Measurements from ENCODE around the gene FRA10AC1. TPM values are rescaled to one million over a fixed set of nuclear protein-coding genes. Genes with fewer than 3 reads are reported as not detected.

The FRA10AC1 gene
- total RNA-seq, 1 donor from 2014 or later: 3.7 TPM

GRCh38 chr10:93620925-93621324 is 81.5 kb downstream of the FRA10AC1 start:
- no peak overlapping the region for H3K4me3 ChIP-seq (ENCODE audit: low read depth, low read length)
- DNase-seq (ENCODE audit: low read depth): no peak
- no peak for TF ChIP-seq CTCF (conservative IDR thresholded peaks at IDR 0.05; ENCODE audit: low read depth, low read length)

Other genes starting within 250 kb of the FRA10AC1 start
- 185 and 208 TPM in 2 replicates for gene MYOF, start 220.3 kb downstream of the FRA10AC1 start, total RNA-seq
- gene CEP55, start 206.0 kb downstream of the FRA10AC1 start, total RNA-seq: 73.2 and 115 TPM in 2 replicates
- not detected in 2 replicates for gene FFAR4, start 135.9 kb downstream of the FRA10AC1 start, total RNA-seq
- gene RBP4, start 101.4 kb downstream of the FRA10AC1 start, total RNA-seq: 2.4 and 2.7 TPM in 2 replicates
- gene PDE6C, start 90.1 kb downstream of the FRA10AC1 start, total RNA-seq: not detected in 2 replicates
- gene LGI1, start 55.3 kb upstream of the FRA10AC1 start, total RNA-seq: not detected in 2 replicates
- gene SLC35G1, start 191.4 kb upstream of the FRA10AC1 start, total RNA-seq: 4.7 and 6.0 TPM in 2 replicates